ENCODE data around the gene ST6GALNAC6.

Gene ST6GALNAC6

GRCh38 chr9:127942216-127943010 is 43.0 kb upstream of the ST6GALNAC6 start:
- Histone ChIP-seq H3K36me3 (peaks cover 36% of the 10 kb centered on the region), H3K27me3 (no peaks in the 10 kb centered on the region), H3K4me3 (no peak overlapping the region), H3K27ac (no peak overlapping the region), H3K9me3 (no peaks in the 10 kb centered on the region), H3K4me1 (peaks cover 35% of the 10 kb centered on the region), H4K20me1 (peaks cover 6% of the 10 kb centered on the region; the same call in 1 of the 2 replicates), H3K4me2 (peak overlapping the region; percentile 25; the same call in 1 of the 2 replicates), H3K9ac (no peak overlapping the region)
- TF ChIP-seq Cebpa-rat (IDR thresholded peaks at IDR 0.05): no peak

- Histone ChIP-seq H3K27me3 (no peaks in the 10 kb centered on the region), H4K20me1 (peaks cover 11% of the 10 kb centered on the region; the same call in 1 of the 2 replicates), H3K4me2 (no peak overlapping the region), H3K4me3 (no peak overlapping the region), H3K27ac (no peak overlapping the region), H3K36me3 (peaks cover 36% of the 10 kb centered on the region), H3K9ac (no peak overlapping the region), H3K9me3 (no peaks in the 10 kb centered on the region), H3K4me1 (peaks cover 34% of the 10 kb centered on the region)
- TF ChIP-seq Cebpa-rat (IDR thresholded peaks at IDR 0.05): no peak
These were observed 42.5 kb upstream of the ST6GALNAC6 start for GRCh38 chr9:127941961-127942215.

GRCh38 chr9:127941062-127941960 is 41.9 kb upstream of the ST6GALNAC6 start:
- Histone ChIP-seq H3K9ac (no peak overlapping the region), H3K36me3 (peaks cover 36% of the 10 kb centered on the region), H3K4me3 (no peak overlapping the region), H3K27me3 (no peaks in the 10 kb centered on the region), H3K4me2 (no peak overlapping the region), H3K9me3 (no peaks in the 10 kb centered on the region), H3K27ac (no peak overlapping the region), H4K20me1 (peaks cover 17% of the 10 kb centered on the region), H3K4me1 (peaks cover 34% of the 10 kb centered on the region)
- TF ChIP-seq Cebpa-rat (IDR thresholded peaks at IDR 0.05): no peak

GRCh38 chr9:127940593-127940992 is 41.2 kb upstream of the ST6GALNAC6 start:
- no peak overlapping the region for H3K27ac ChIP-seq
- H3K9me3 ChIP-seq: no peaks in the 10 kb centered on the region
- TF ChIP-seq Cebpa-rat (IDR thresholded peaks at IDR 0.05): no peak
- H3K27me3 ChIP-seq: no peaks in the 10 kb centered on the region
- peaks cover 35% of the 10 kb centered on the region for H3K36me3 ChIP-seq
- H4K20me1 ChIP-seq: peaks cover 24% of the 10 kb centered on the region
- H3K4me3 ChIP-seq: no peak overlapping the region
- peaks cover 38% of the 10 kb centered on the region for H3K4me1 ChIP-seq
- no peak overlapping the region for H3K4me2 ChIP-seq
- H3K9ac ChIP-seq: no peak overlapping the region

GRCh38 chr9:127938298-127938690 is 38.9 kb upstream of the ST6GALNAC6 start:
- Histone ChIP-seq H3K9me3 (no peaks in the 10 kb centered on the region), H3K4me1 (peaks cover 42% of the 10 kb centered on the region), H4K20me1 (peaks cover 37% of the 10 kb centered on the region), H3K4me3 (peak overlapping the region; percentile 89; the same call in 1 of the 2 replicates), H3K9ac (no peak overlapping the region), H3K27me3 (no peaks in the 10 kb centered on the region), H3K36me3 (peaks cover 32% of the 10 kb centered on the region), H3K27ac (no peak overlapping the region), H3K4me2 (peak overlapping the region; percentile 95)
- TF ChIP-seq Cebpa-rat (IDR thresholded peaks at IDR 0.05): no peak

GRCh38 chr9:127937388-127938297 is 38.2 kb upstream of the ST6GALNAC6 start, which contains the start of gene DPM2:
DPM2 (minus strand) TSS chr9:127937854; CDS start chr9:127937820, 34 bp downstream.
- H3K4me1 ChIP-seq: peaks cover 37% of the 10 kb centered on the region
- H3K27me3 ChIP-seq: no peaks in the 10 kb centered on the region
- peaks cover 31% of the 10 kb centered on the region for H3K36me3 ChIP-seq
- peak within 1 kb of the TSS; percentile 95 for H3K4me2 ChIP-seq
- peaks cover 33% of the 10 kb centered on the region for H4K20me1 ChIP-seq
- H3K27ac ChIP-seq: peak within 1 kb of the TSS; percentile 86
- H3K9ac ChIP-seq: peak within 1 kb of the TSS; percentile 86
- peak within 1 kb of the TSS; percentile 89 for H3K4me3 ChIP-seq
- H3K9me3 ChIP-seq: no peaks in the 10 kb centered on the region
- TF ChIP-seq Cebpa-rat (IDR thresholded peaks at IDR 0.05): no peak

GRCh38 chr9:127937056-127937387 is 37.6 kb upstream of the ST6GALNAC6 start:
- Histone ChIP-seq H4K20me1 (peaks cover 35% of the 10 kb centered on the region), H3K4me2 (peak overlapping the region; percentile 95), H3K9me3 (no peaks in the 10 kb centered on the region), H3K9ac (peak overlapping the region; percentile 86), H3K27me3 (no peaks in the 10 kb centered on the region), H3K36me3 (peaks cover 24% of the 10 kb centered on the region), H3K4me1 (peaks cover 38% of the 10 kb centered on the region), H3K4me3 (peak overlapping the region; percentile 89), H3K27ac (peak overlapping the region; percentile 86)
- no peak for TF ChIP-seq Cebpa-rat (IDR thresholded peaks at IDR 0.05)

GRCh38 chr9:127936347-127936852 is 37.0 kb upstream of the ST6GALNAC6 start:
- Histone ChIP-seq H3K9me3 (no peaks in the 10 kb centered on the region), H4K20me1 (peaks cover 41% of the 10 kb centered on the region), H3K27ac (peak overlapping the region; percentile 86; the same call in 1 of the 2 replicates), H3K9ac (peak overlapping the region; percentile 86), H3K4me2 (peak overlapping the region; percentile 95), H3K27me3 (no peaks in the 10 kb centered on the region), H3K4me1 (peaks cover 44% of the 10 kb centered on the region), H3K36me3 (peaks cover 23% of the 10 kb centered on the region), H3K4me3 (peak overlapping the region; percentile 89)
- no peak for TF ChIP-seq Cebpa-rat (IDR thresholded peaks at IDR 0.05)

GRCh38 chr9:127935765-127936221 is 36.4 kb upstream of the ST6GALNAC6 start:
- peak overlapping the region; percentile 86 for H3K9ac ChIP-seq
- 0 out of 2 replicates have a peak overlapping the region, but pooled peaks have one; percentile 10 for H3K27ac ChIP-seq
- TF ChIP-seq Cebpa-rat (IDR thresholded peaks at IDR 0.05): no peak
- H3K9me3 ChIP-seq: no peaks in the 10 kb centered on the region
- peak overlapping the region; percentile 95 for H3K4me2 ChIP-seq
- peaks cover 23% of the 10 kb centered on the region for H3K36me3 ChIP-seq
- H3K27me3 ChIP-seq: no peaks in the 10 kb centered on the region
- peaks cover 46% of the 10 kb centered on the region for H4K20me1 ChIP-seq
- peak overlapping the region; percentile 89 for H3K4me3 ChIP-seq
- H3K4me1 ChIP-seq: peaks cover 50% of the 10 kb centered on the region

Measured in BLaER1 (cell line).